HG02678 (cell line): ENCODE data around the gene FBP2.

Source experiments
- ATAC-seq: cut with Tn5 transposase; IDR thresholded peaks from one replicate; pipeline ENCODE4 v1.9.1; 2021; ENCODE audit warnings: mild to moderate bottlenecking, moderate library complexity; ENCODE audit not compliant: unreplicated experiment

FBP2 gene

GRCh38 chr9:94511134-94511954, 82.3 kb downstream of the FBP2 start:
- no peak for ATAC-seq
